Transverse colon (tissue), 4 donors: Measurements from ENCODE around the gene SLC7A6OS. TPM values are rescaled to one million over a fixed set of nuclear protein-coding genes. Genes with fewer than 3 reads are reported as not detected.

ENCODE experiments used
- DNase-seq: peaks from one replicate; pipeline ENCODE4 v3.0.0-alpha.2; 2019
- H3K27ac ChIP-seq, 4 donors: fragments of 200-600 bp; sonication (generic); 2 replicates each; pipeline ENCODE4 v1.5.1; 2016 to 2018; ENCODE audit warnings: inconsistent platforms in 4 of 4
- H3K27me3 ChIP-seq: fragments of 200-600 bp; sonication (generic); 2 replicates; pipeline ENCODE4 v1.5.1; 2017; ENCODE audit warnings: inconsistent platforms
- H3K36me3 ChIP-seq, 4 donors: fragments of 200-600 bp; sonication (generic); 2 replicates each; pipeline ENCODE4 v1.5.1; 2017 to 2019; ENCODE audit warnings: inconsistent platforms in 4 of 4
- H3K4me1 ChIP-seq, 4 donors: fragments of 200-600 bp; sonication (generic); 2 replicates each; pipeline ENCODE4 v1.5.1; 2017 to 2020; ENCODE audit warnings: inconsistent platforms in 4 of 4
- H3K4me3 ChIP-seq, 4 donors: fragments of 200-600 bp; sonication (generic); 1 replicate in 1 of 4; 2 replicates in 3 of 4; pipeline versions ENCODE4 v1.5.1 to v1.6.1; 2017 to 2019; ENCODE audit warnings: inconsistent platforms in 4 of 4
- H3K9me3 ChIP-seq, 2 donors: fragments of 200-600 bp; sonication (generic); 2 replicates each; pipeline ENCODE4 v1.5.1; 2017 to 2019; ENCODE audit warnings: inconsistent platforms in 2 of 2
- CTCF ChIP-seq, 5 experiments: fragments of 200-600 bp in 3 of 5; fragments of 450-650 bp in 2 of 5; sonication (generic) in 3 of 5; IDR thresholded peaks; 1 replicate in 2 of 5; 2 replicates in 3 of 5; pipeline ENCODE4 v1.5.1; 2016 to 2017; ENCODE audit warnings: antibody characterized with exemption in 5 of 5, inconsistent platforms in 3 of 5, mild to moderate bottlenecking in 2 of 5, moderate library complexity in 1 of 5
- EP300 ChIP-seq: sonication (generic); formaldehyde crosslinking; IDR thresholded peaks from one replicate; pipeline ENCODE4 v1.6.1; 2017; ENCODE audit warnings: antibody characterized with exemption, low read depth
- POLR2A ChIP-seq: fragments of 450-650 bp; IDR thresholded peaks from one replicate; pipeline ENCODE4 v1.6.1; 2016; ENCODE audit warnings: antibody characterized with exemption, mild to moderate bottlenecking, moderate library complexity
- POLR2AphosphoS5 ChIP-seq, 3 donors: sonication (generic); formaldehyde crosslinking; IDR thresholded peaks; one replicate each; pipeline ENCODE4 v1.6.1; 2016; ENCODE audit warnings: antibody characterized with exemption in 3 of 3
- WGBS, 2 donors: methylation state at CpG; one replicate each; pipeline ENCODE4 v1.1.5; 2018; ENCODE audit warnings: low coverage in 1 of 2; 5-methylcytosine and 5-hydroxymethylcytosine counted together
- in situ Hi-C, 4 donors: fragments of 200-750 bp; cut with MboI; loops; one replicate each; pipeline versions ENCODE4 v1.15.0 to v1.15.1; 2017; ENCODE audit warnings: low sequenced_read_pairs in 3 of 4, low pct_ligation_motif_present in 1 of 4, low pct_unique_long_range_greater_than_20kb in 1 of 4
- intact Hi-C: fragments of 100-400 bp; cut with DNase I; formaldehyde crosslinking; loops from one replicate; pipeline ENCODE4 v1.15.1; 2023; ENCODE audit warnings: low total_unique reads
- total RNA-seq, 4 donors: library from RNA; depleted of rRNA; stranded (reverse); fragments of >200 nt; gene quantifications; one replicate each; pipeline ENCODE4 v1.1.0, GENCODE V29; 2016

SLC7A6OS gene
- total RNA-seq, 4 donors from 2014 or later, result 7.8 to 49.0 (median 15.3) TPM

- Histone ChIP-seq H3K36me3 (peaks cover 0 to 32% (median 10%) of the 10 kb centered on the region in 4 donors), H3K4me1 (peaks cover 4 to 25% (median 7%) of the 10 kb centered on the region in 4 donors), H3K27ac (no peak overlapping the region), H3K9me3 (no peaks in the 10 kb centered on the region), H3K4me3 (no peak overlapping the region), H3K27me3 (no peaks in the 10 kb centered on the region)
- 96% methylated on average over 13 of the region's 13 CpGs; no CpG with 5 or more reads in 1 of the 2 donors for WGBS, 2 donors
- no peak for TF ChIP-seq POLR2AphosphoS5 (IDR thresholded peaks at IDR 0.05)
- no peak for TF ChIP-seq CTCF (IDR thresholded peaks at IDR 0.05)
- TF ChIP-seq EP300, result no peak
- no peak for TF ChIP-seq POLR2A
- in situ Hi-C loops, result no loop called here
- DNase-seq, result no peak
- intact Hi-C loops, result no loop called here
Observed at GRCh38 chr16:68353366-68353765, 42.6 kb upstream of the SLC7A6OS start.

- Histone ChIP-seq H3K9me3 (no peaks in the 10 kb centered on the region), H3K27ac (peak overlapping the region; percentile 70 to 82 (median 73)), H3K27me3 (no peaks in the 10 kb centered on the region), H3K4me3 (peak overlapping the region in 3 of 4 donors; percentile 4 to 31 (median 13)), H3K36me3 (peaks cover 0 to 38% (median 10%) of the 10 kb centered on the region in 4 donors), H3K4me1 (peaks cover 4 to 22% (median 7%) of the 10 kb centered on the region in 4 donors)
- in situ Hi-C loops, result no loop called here
- peak; percentile 79 for DNase-seq
- 77% methylated on average over 11 of the region's 11 CpGs; no CpG with 5 or more reads in 1 of the 2 donors for WGBS, 2 donors
- intact Hi-C loops, result no loop called here
- TF ChIP-seq POLR2A (peak; percentile 62), CTCF (IDR thresholded peaks at IDR 0.05) (no peak), EP300 (no peak), POLR2AphosphoS5 (IDR thresholded peaks at IDR 0.05) (peak in 2 of 3 donors; percentile 50 to 75)
Observed at GRCh38 chr16:68351991-68352431, 41.3 kb upstream of the SLC7A6OS start.

- Histone ChIP-seq H3K4me3 (no peak overlapping the region), H3K27ac (peak overlapping the region; percentile 41 to 82 (median 54)), H3K4me1 (peaks cover 4 to 16% (median 7%) of the 10 kb centered on the region in 4 donors), H3K27me3 (no peaks in the 10 kb centered on the region), H3K36me3 (peaks cover 0 to 33% (median 11%) of the 10 kb centered on the region in 4 donors), H3K9me3 (no peaks in the 10 kb centered on the region)
- 24 to 65% methylated on average over 3 to 11 of the region's 11 CpGs for WGBS, 2 donors
- in situ Hi-C loops, result no loop called here
- intact Hi-C loops, result no loop called here
- TF ChIP-seq EP300 (no peak), POLR2AphosphoS5 (IDR thresholded peaks at IDR 0.05) (no peak), POLR2A (no peak), CTCF (IDR thresholded peaks at IDR 0.05) (no peak)
- no peak for DNase-seq
Observed at GRCh38 chr16:68351463-68351862, 40.7 kb upstream of the SLC7A6OS start.

GRCh38 chr16:68350813-68351350 lies 40.1 kb upstream of the SLC7A6OS start:
- no peak overlapping the region for H3K4me3 ChIP-seq
- no peaks in the 10 kb centered on the region for H3K27me3 ChIP-seq
- peaks cover 4 to 16% (median 7%) of the 10 kb centered on the region in 4 donors for H3K4me1 ChIP-seq
- peaks cover 0 to 37% (median 14%) of the 10 kb centered on the region in 4 donors for H3K36me3 ChIP-seq
- TF ChIP-seq POLR2AphosphoS5 (IDR thresholded peaks at IDR 0.05), result no peak
- DNase-seq, result no peak
- WGBS, 2 donors, result 90 to 94% methylated on average over 2 to 10 of the region's 10 CpGs
- intact Hi-C loops (no loop called here), in situ Hi-C loops (no loop called here)
- H3K9me3 ChIP-seq, result no peaks in the 10 kb centered on the region
- peak overlapping the region in 1 of 4 donors; percentile 82 for H3K27ac ChIP-seq
